Neural crest cell (in vitro differentiated cells): ENCODE measurements around the gene ZNF30. TPM values are rescaled to one million over a fixed set of nuclear protein-coding genes. Genes with fewer than 3 reads are reported as not detected.

ENCODE experiments used
- DNase-seq: peaks from one replicate; pipeline ENCODE4 v3.0.0; 2021; ENCODE audit warnings: low read depth, mixed read lengths, low spot score
- H3K27ac Mint-ChIP-seq: one replicate; pipeline ENCODE4 v1.8.0; 2021; ENCODE audit warnings: mild to moderate bottlenecking, mixed read lengths; ENCODE audit not compliant: unreplicated experiment
- H3K27me3 Mint-ChIP-seq: 2 replicates; pipeline ENCODE4 v1.8.0; 2021; ENCODE audit warnings: low read depth, mild to moderate bottlenecking, mixed read lengths
- H3K36me3 Mint-ChIP-seq: 2 replicates; pipeline ENCODE4 v1.8.0; 2021; ENCODE audit warnings: low read depth, mild to moderate bottlenecking, mixed read lengths
- H3K4me1 Mint-ChIP-seq: 2 replicates; pipeline ENCODE4 v1.8.0; 2021; ENCODE audit warnings: mixed read lengths
- H3K4me3 Mint-ChIP-seq: one replicate; pipeline ENCODE4 v1.8.0; 2021; ENCODE audit warnings: mild to moderate bottlenecking, mixed read lengths
- H3K9me3 Mint-ChIP-seq: 2 replicates; pipeline ENCODE4 v1.8.0; 2021; ENCODE audit warnings: mixed read lengths
- CTCF ChIP-seq: fragments of 200-600 bp; sonication (generic); conservative IDR thresholded peaks from 2 replicates; pipeline ENCODE4 v1.5.0; 2021; ENCODE audit warnings: antibody characterized with exemption, mild to moderate bottlenecking
- total RNA-seq: library from RNA; stranded (reverse); gene quantifications from 2 replicates; pipeline ENCODE4 v1.2.1, GENCODE V29; 2021

Gene ZNF30
- total RNA-seq, 1 donor from 2014 or later: 7.2 TPM

DNA sequence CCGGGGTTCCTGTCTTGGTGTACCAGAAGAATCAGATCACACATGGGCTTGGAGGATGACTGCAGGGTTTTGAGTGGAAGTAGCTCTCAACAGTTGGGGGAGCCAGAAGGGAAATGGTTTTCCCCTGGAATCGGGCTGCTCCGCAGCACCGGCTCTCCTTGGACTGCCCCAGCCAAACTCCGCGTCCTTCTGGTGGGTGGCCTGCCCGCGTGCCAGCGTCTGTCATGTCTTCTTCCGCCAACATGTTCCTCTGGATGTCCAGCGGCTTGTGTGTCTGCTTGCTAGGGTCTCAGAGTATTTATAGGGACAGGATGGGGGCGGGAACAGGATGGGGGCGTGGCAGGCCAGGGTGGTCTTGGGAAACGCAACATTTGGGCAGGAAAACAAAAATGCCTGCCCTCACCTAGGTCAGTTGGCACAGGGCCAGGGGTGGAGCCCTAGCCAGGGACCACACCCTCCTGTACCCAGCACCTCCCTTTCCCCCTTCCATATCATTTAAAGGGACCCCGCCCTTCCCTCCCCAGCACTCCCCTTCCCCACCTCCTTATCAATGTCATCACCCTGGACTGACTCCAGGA, 1.3 kb upstream of the ZNF30 start:
- TF ChIP-seq CTCF: no peak
- Mint-ChIP-seq H3K4me1 (peaks cover 16% of the 10 kb centered on the region), H3K4me3 (no peak overlapping the region), H3K9me3 (peaks cover 14% of the 10 kb centered on the region), H3K27ac (no peak overlapping the region), H3K27me3 (peaks cover 21% of the 10 kb centered on the region), H3K36me3 (peaks cover 12% of the 10 kb centered on the region)
- no peak for DNase-seq

- no peak overlapping the region for H3K27ac Mint-ChIP-seq
- DNase-seq: no peak
- peaks cover 21% of the 10 kb centered on the region for H3K27me3 Mint-ChIP-seq
- peaks cover 6% of the 10 kb centered on the region for H3K36me3 Mint-ChIP-seq
- H3K9me3 Mint-ChIP-seq: peaks cover 6% of the 10 kb centered on the region
- H3K4me1 Mint-ChIP-seq: peaks cover 16% of the 10 kb centered on the region
- TF ChIP-seq CTCF: no peak
- H3K4me3 Mint-ChIP-seq: peak overlapping the region; percentile 98
Measured at GRCh38 chr19:34926361-34926684, 380 bp upstream of the ZNF30 start.

- H3K27me3 Mint-ChIP-seq: no peaks in the 10 kb centered on the region
- H3K9me3 Mint-ChIP-seq: peaks cover 6% of the 10 kb centered on the region
- peaks cover 33% of the 10 kb centered on the region for H3K36me3 Mint-ChIP-seq
- no peak overlapping the region for H3K4me3 Mint-ChIP-seq
- no peak overlapping the region for H3K27ac Mint-ChIP-seq
- peaks cover 4% of the 10 kb centered on the region for H3K4me1 Mint-ChIP-seq
- no peak for DNase-seq
- no peak for TF ChIP-seq CTCF
Measured at GRCh38 chr19:34932494-34932893, 5.8 kb downstream of the ZNF30 start.

DNA sequence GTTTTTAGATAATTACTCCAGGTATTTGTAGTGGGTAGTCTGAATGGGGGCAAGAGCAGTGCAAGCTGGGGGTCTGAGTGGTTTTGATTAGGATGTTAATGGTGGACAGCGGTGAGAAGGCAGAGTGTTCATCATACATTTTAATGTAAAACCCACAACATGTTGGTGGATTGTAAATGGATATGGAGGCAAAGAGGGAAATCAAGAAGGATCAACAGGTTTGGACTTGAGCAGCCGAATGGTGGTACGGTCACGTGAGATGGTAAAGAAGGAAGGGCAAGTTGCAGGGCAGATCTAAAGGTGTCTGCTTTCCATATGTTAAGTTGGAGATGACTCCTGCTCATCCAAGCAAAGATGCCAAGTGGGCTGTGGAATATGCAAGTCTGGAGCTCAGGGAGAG, 9.5 kb downstream of the ZNF30 start:
- Mint-ChIP-seq H3K9me3 (peaks cover 12% of the 10 kb centered on the region), H3K36me3 (peaks cover 44% of the 10 kb centered on the region)

DNA sequence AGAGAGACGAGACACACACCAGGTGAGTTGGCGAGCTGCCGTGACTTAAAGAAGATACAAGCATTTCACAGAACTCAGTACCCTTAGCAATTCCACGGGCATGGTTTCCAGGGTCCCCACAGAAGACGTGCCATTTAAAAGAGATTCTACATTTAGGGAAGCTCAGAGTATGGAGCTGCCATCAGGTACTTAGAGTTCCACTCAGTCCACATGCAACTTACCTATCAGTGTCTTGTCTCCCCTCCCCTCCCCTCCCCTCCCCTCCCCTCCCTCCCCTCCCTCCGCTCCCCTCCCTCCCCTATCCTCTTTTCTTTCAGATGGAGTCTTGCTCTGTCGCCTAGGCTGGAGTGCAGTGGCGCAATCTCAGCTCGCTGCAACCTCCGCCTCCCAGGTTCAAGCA, 12.2 kb downstream of the ZNF30 start:
- no peak overlapping the region for H3K27ac Mint-ChIP-seq
- H3K9me3 Mint-ChIP-seq: peaks cover 30% of the 10 kb centered on the region
- TF ChIP-seq CTCF: no peak
- DNase-seq: no peak
- no peaks in the 10 kb centered on the region for H3K4me1 Mint-ChIP-seq
- H3K4me3 Mint-ChIP-seq: no peak overlapping the region
- H3K36me3 Mint-ChIP-seq: peaks cover 58% of the 10 kb centered on the region
- no peaks in the 10 kb centered on the region for H3K27me3 Mint-ChIP-seq

More for the DNA sequence above, 9.5 kb downstream of the ZNF30 start:
- H3K27ac Mint-ChIP-seq: peak overlapping the region; percentile 95
- no peaks in the 10 kb centered on the region for H3K4me1 Mint-ChIP-seq
- no peak for DNase-seq
- no peaks in the 10 kb centered on the region for H3K27me3 Mint-ChIP-seq
- no peak overlapping the region for H3K4me3 Mint-ChIP-seq
- no peak for TF ChIP-seq CTCF
